Activated T-helper 1 cell treated with anti-CD3 and anti-CD28 coated beads, Interleukin-12 subunit alpha, Interleukin-12 subunit beta, Interleukin-2, Interleukin-4 antibody, amounts not matched to agents 30 ng/mL and 10 ng/mL and 1 ng/mL, durations not matched to agents 14 hours and 24 hours and 36 hours (primary cell): ENCODE results near the gene ARL6IP5. TPM values are rescaled to one million over a fixed set of nuclear protein-coding genes. Genes with fewer than 3 reads are reported as not detected.

Experiments used
- DNase-seq: peaks from one replicate; pipeline ENCODE4 v3.0.0; 2021; ENCODE audit warnings: low spot score
- H3K27ac Mint-ChIP-seq: one replicate; pipeline ENCODE4 v1.8.0; 2021; ENCODE audit warnings: mild to moderate bottlenecking, mixed read lengths
- H3K27me3 Mint-ChIP-seq: one replicate; pipeline ENCODE4 v1.8.0; 2022; ENCODE audit warnings: mild to moderate bottlenecking, moderate library complexity, mixed read lengths; ENCODE audit not compliant: insufficient read depth
- H3K36me3 Mint-ChIP-seq: one replicate; pipeline ENCODE4 v1.8.0; 2021; ENCODE audit warnings: low read depth, mixed read lengths
- H3K4me1 Mint-ChIP-seq: one replicate; pipeline ENCODE4 v1.8.0; 2021; ENCODE audit warnings: low read depth, mixed read lengths
- H3K4me3 Mint-ChIP-seq: one replicate; pipeline ENCODE4 v1.8.0; 2021; ENCODE audit warnings: mild to moderate bottlenecking, moderate library complexity, mixed read lengths
- H3K9me3 Mint-ChIP-seq: one replicate; pipeline ENCODE4 v1.8.0; 2021; ENCODE audit warnings: mixed read lengths
- intact Hi-C: fragments of 100-400 bp; cut with micrococcal nuclease; formaldehyde crosslinking; loops from one replicate; pipeline ENCODE4 v1.15.1; 2024
- total RNA-seq: library from RNA; stranded (reverse); gene quantifications from 2 replicates; pipeline ENCODE4 v1.2.3, GENCODE V29; 2022

The ARL6IP5 gene
- total RNA-seq, 1 donor from 2014 or later, result 147 TPM

- H3K9me3 Mint-ChIP-seq, result no peaks in the 10 kb centered on the region
- no peak overlapping the region for H3K27ac Mint-ChIP-seq
- intact Hi-C loops, result no loop called here
- H3K27me3 Mint-ChIP-seq, result peaks cover 7% of the 10 kb centered on the region
- no peaks in the 10 kb centered on the region for H3K36me3 Mint-ChIP-seq
- H3K4me1 Mint-ChIP-seq, result peaks cover under 1% of the 10 kb centered on the region
- DNase-seq, result no peak
- H3K4me3 Mint-ChIP-seq, result no peak overlapping the region
These were observed 41.5 kb downstream of the ARL6IP5 start for GRCh38 chr3:69126216-69126615.

GRCh38 chr3:69126999-69127398 is 42.3 kb downstream of the ARL6IP5 start:
- intact Hi-C loops, result no loop called here
- H3K4me1 Mint-ChIP-seq, result no peaks in the 10 kb centered on the region
- no peak for DNase-seq
- H3K9me3 Mint-ChIP-seq, result no peaks in the 10 kb centered on the region
- H3K27ac Mint-ChIP-seq, result no peak overlapping the region
- H3K36me3 Mint-ChIP-seq, result peaks cover 1% of the 10 kb centered on the region
- H3K27me3 Mint-ChIP-seq, result peaks cover 4% of the 10 kb centered on the region
- no peak overlapping the region for H3K4me3 Mint-ChIP-seq

- no peaks in the 10 kb centered on the region for H3K4me1 Mint-ChIP-seq
- no peak overlapping the region for H3K4me3 Mint-ChIP-seq
- H3K27ac Mint-ChIP-seq, result no peak overlapping the region
- H3K27me3 Mint-ChIP-seq, result peaks cover 4% of the 10 kb centered on the region
- DNase-seq, result no peak
- intact Hi-C loops, result no loop called here
- no peaks in the 10 kb centered on the region for H3K9me3 Mint-ChIP-seq
- H3K36me3 Mint-ChIP-seq, result peaks cover 1% of the 10 kb centered on the region
These were observed 43.8 kb downstream of the ARL6IP5 start for GRCh38 chr3:69128509-69128908.

GRCh38 chr3:69129531-69129930 is 44.8 kb downstream of the ARL6IP5 start:
- no peak for DNase-seq
- Mint-ChIP-seq H3K4me3 (no peak overlapping the region), H3K4me1 (no peaks in the 10 kb centered on the region), H3K27ac (no peak overlapping the region), H3K9me3 (no peaks in the 10 kb centered on the region), H3K27me3 (no peaks in the 10 kb centered on the region), H3K36me3 (peaks cover 1% of the 10 kb centered on the region)
- intact Hi-C loops, result no loop called here

- H3K36me3 Mint-ChIP-seq, result peaks cover 1% of the 10 kb centered on the region
- intact Hi-C loops, result no loop called here
- H3K27me3 Mint-ChIP-seq, result peaks cover under 1% of the 10 kb centered on the region
- no peak overlapping the region for H3K27ac Mint-ChIP-seq
- no peaks in the 10 kb centered on the region for H3K4me1 Mint-ChIP-seq
- H3K9me3 Mint-ChIP-seq, result no peaks in the 10 kb centered on the region
- no peak overlapping the region for H3K4me3 Mint-ChIP-seq
- no peak for DNase-seq
These were observed 46.0 kb downstream of the ARL6IP5 start for GRCh38 chr3:69130689-69131088.

GRCh38 chr3:69137005-69137404 is 52.3 kb downstream of the ARL6IP5 start:
- no peaks in the 10 kb centered on the region for H3K36me3 Mint-ChIP-seq
- DNase-seq, result no peak
- no peak overlapping the region for H3K27ac Mint-ChIP-seq
- no peaks in the 10 kb centered on the region for H3K9me3 Mint-ChIP-seq
- no peaks in the 10 kb centered on the region for H3K4me1 Mint-ChIP-seq
- intact Hi-C loops, result no loop called here
- H3K4me3 Mint-ChIP-seq, result no peak overlapping the region
- H3K27me3 Mint-ChIP-seq, result peaks cover 32% of the 10 kb centered on the region

- Mint-ChIP-seq H3K4me1 (no peaks in the 10 kb centered on the region), H3K27ac (no peak overlapping the region), H3K9me3 (no peaks in the 10 kb centered on the region), H3K27me3 (peaks cover 35% of the 10 kb centered on the region), H3K36me3 (no peaks in the 10 kb centered on the region), H3K4me3 (no peak overlapping the region)
- no peak for DNase-seq
- intact Hi-C loops, result no loop called here
These were observed 52.7 kb downstream of the ARL6IP5 start for GRCh38 chr3:69137412-69137811.

- Mint-ChIP-seq H3K27me3 (peaks cover 34% of the 10 kb centered on the region), H3K4me1 (no peaks in the 10 kb centered on the region), H3K4me3 (no peak overlapping the region), H3K36me3 (no peaks in the 10 kb centered on the region), H3K27ac (no peak overlapping the region), H3K9me3 (no peaks in the 10 kb centered on the region)
- DNase-seq, result no peak
- intact Hi-C loops, result no loop called here
These were observed 56.6 kb downstream of the ARL6IP5 start for GRCh38 chr3:69141313-69141712.

GRCh38 chr3:69142090-69142489 is 57.4 kb downstream of the ARL6IP5 start:
- DNase-seq, result no peak
- no peak overlapping the region for H3K27ac Mint-ChIP-seq
- intact Hi-C loops, result no loop called here
- H3K9me3 Mint-ChIP-seq, result no peaks in the 10 kb centered on the region
- no peaks in the 10 kb centered on the region for H3K4me1 Mint-ChIP-seq
- H3K27me3 Mint-ChIP-seq, result peaks cover 31% of the 10 kb centered on the region
- no peaks in the 10 kb centered on the region for H3K36me3 Mint-ChIP-seq
- no peak overlapping the region for H3K4me3 Mint-ChIP-seq

GRCh38 chr3:69142797-69143454 is 58.2 kb downstream of the ARL6IP5 start:
- Mint-ChIP-seq H3K4me1 (no peaks in the 10 kb centered on the region), H3K4me3 (no peak overlapping the region), H3K27ac (no peak overlapping the region), H3K36me3 (no peaks in the 10 kb centered on the region), H3K9me3 (no peaks in the 10 kb centered on the region), H3K27me3 (peaks cover 26% of the 10 kb centered on the region)
- no peak for DNase-seq
- intact Hi-C loops, result no loop called here

GRCh38 chr3:69143612-69144011 is 58.9 kb downstream of the ARL6IP5 start:
- H3K27me3 Mint-ChIP-seq, result peaks cover 26% of the 10 kb centered on the region
- no peak overlapping the region for H3K4me3 Mint-ChIP-seq
- DNase-seq, result no peak
- H3K4me1 Mint-ChIP-seq, result no peaks in the 10 kb centered on the region
- no peaks in the 10 kb centered on the region for H3K9me3 Mint-ChIP-seq
- intact Hi-C loops, result no loop called here
- no peaks in the 10 kb centered on the region for H3K36me3 Mint-ChIP-seq
- H3K27ac Mint-ChIP-seq, result no peak overlapping the region

- H3K36me3 Mint-ChIP-seq, result no peaks in the 10 kb centered on the region
- H3K27me3 Mint-ChIP-seq, result peaks cover 23% of the 10 kb centered on the region
- H3K27ac Mint-ChIP-seq, result no peak overlapping the region
- no peaks in the 10 kb centered on the region for H3K4me1 Mint-ChIP-seq
- no peak for DNase-seq
- intact Hi-C loops, result no loop called here
- H3K4me3 Mint-ChIP-seq, result no peak overlapping the region
- no peaks in the 10 kb centered on the region for H3K9me3 Mint-ChIP-seq
These were observed 60.0 kb downstream of the ARL6IP5 start for GRCh38 chr3:69144631-69145245.

GRCh38 chr3:69145688-69146087 is 61.0 kb downstream of the ARL6IP5 start:
- H3K36me3 Mint-ChIP-seq, result no peaks in the 10 kb centered on the region
- H3K4me3 Mint-ChIP-seq, result no peak overlapping the region
- no peaks in the 10 kb centered on the region for H3K9me3 Mint-ChIP-seq
- no peaks in the 10 kb centered on the region for H3K4me1 Mint-ChIP-seq
- peaks cover 16% of the 10 kb centered on the region for H3K27me3 Mint-ChIP-seq
- no peak overlapping the region for H3K27ac Mint-ChIP-seq
- intact Hi-C loops, result no loop called here
- DNase-seq, result no peak

- intact Hi-C loops, result no loop called here
- H3K36me3 Mint-ChIP-seq, result no peaks in the 10 kb centered on the region
- peaks cover 13% of the 10 kb centered on the region for H3K27me3 Mint-ChIP-seq
- no peak overlapping the region for H3K27ac Mint-ChIP-seq
- H3K4me3 Mint-ChIP-seq, result no peak overlapping the region
- H3K4me1 Mint-ChIP-seq, result peaks cover 6% of the 10 kb centered on the region
- no peak for DNase-seq
- no peaks in the 10 kb centered on the region for H3K9me3 Mint-ChIP-seq
These were observed 64.8 kb downstream of the ARL6IP5 start for GRCh38 chr3:69149586-69149985.
